ENCODE data around the gene ZNF354B. TPM values are rescaled to one million over a fixed set of nuclear protein-coding genes. Genes with fewer than 3 reads are reported as not detected.
"Not testable (repeated sequence)": the region's sequence is repeated elsewhere in the genome, so short reads cannot be mapped to it uniquely, and the experiment has no call there.

Gene ZNF354B
- total RNA-seq, 1 donor from 2014 or later: 8.2 TPM

GRCh38 chr5:178870411-178870810 lies 10.7 kb downstream of the ZNF354B start:
- intact Hi-C loops (cut with DNase I): no loop called here
- no peak for DNase-seq (ENCODE audit: low spot score)

- intact Hi-C loops (cut with DNase I): no loop called here
- DNase-seq (ENCODE audit: low spot score): no peak
Observed at GRCh38 chr5:178872302-178872701, 12.5 kb downstream of the ZNF354B start.

GRCh38 chr5:178883115-178883694 lies 23.5 kb downstream of the ZNF354B start:
- intact Hi-C loops (cut with DNase I): not testable (repeated sequence)

GRCh38 chr5:178883815-178884430 lies 24.2 kb downstream of the ZNF354B start:
- no peak for DNase-seq (ENCODE audit: low spot score)
- intact Hi-C loops (cut with DNase I): no loop called here

More at GRCh38 chr5:178883115-178883694, 23.5 kb downstream of the ZNF354B start:
- not testable (repeated sequence) for DNase-seq (ENCODE audit: low spot score)

GRCh38 chr5:178895615-178896571 lies 36.1 kb downstream of the ZNF354B start, which contains the start of gene ZFP2:
ZFP2 (plus strand) TSS chr5:178895913; CDS start chr5:178931314, 35,401 bp downstream.
- DNase-seq (ENCODE audit: low spot score): no peak
- intact Hi-C loops (cut with DNase I): loop anchor here (2.0 to 5.0 kb wide), 3 partner anchors 35 to 126 kb away; partner anchors contain the start of genes ZNF454 and ZNF879

GRCh38 chr5:178899289-178899688 lies 39.5 kb downstream of the ZNF354B start:
- DNase-seq (ENCODE audit: low spot score): no peak
- intact Hi-C loops (cut with DNase I): loop anchor here (5.0 kb wide), 1 partner anchor 123 kb away; the partner anchor contains the start of gene ZNF879

GRCh38 chr5:178902849-178903248 lies 43.1 kb downstream of the ZNF354B start:
- no peak for DNase-seq (ENCODE audit: low spot score)
- intact Hi-C loops (cut with DNase I): no loop called here

- no peak for DNase-seq (ENCODE audit: low spot score)
- intact Hi-C loops (cut with DNase I): no loop called here
Observed at GRCh38 chr5:178931846-178932760, 72.3 kb downstream of the ZNF354B start.

Other genes starting within 250 kb of the ZNF354B start
- 22.1 TPM for gene CLK4, start 232.9 kb upstream of the ZNF354B start, total RNA-seq
- 7.3 TPM for gene ZNF354A, start 129.3 kb upstream of the ZNF354B start, total RNA-seq
- gene ZFP2, start 36.0 kb downstream of the ZNF354B start, total RNA-seq: 1.2 TPM
- gene ZNF454, start 81.2 kb downstream of the ZNF354B start, total RNA-seq: 1.7 TPM
- not detected for gene GRM6, start 135.4 kb downstream of the ZNF354B start, total RNA-seq
- 3.9 TPM for gene ZNF879, start 163.9 kb downstream of the ZNF354B start, total RNA-seq
- gene ZNF354C, start 200.4 kb downstream of the ZNF354B start, total RNA-seq: 4.0 TPM